ENCODE measurements around the gene OAS1.

OAS1 gene

DNA sequence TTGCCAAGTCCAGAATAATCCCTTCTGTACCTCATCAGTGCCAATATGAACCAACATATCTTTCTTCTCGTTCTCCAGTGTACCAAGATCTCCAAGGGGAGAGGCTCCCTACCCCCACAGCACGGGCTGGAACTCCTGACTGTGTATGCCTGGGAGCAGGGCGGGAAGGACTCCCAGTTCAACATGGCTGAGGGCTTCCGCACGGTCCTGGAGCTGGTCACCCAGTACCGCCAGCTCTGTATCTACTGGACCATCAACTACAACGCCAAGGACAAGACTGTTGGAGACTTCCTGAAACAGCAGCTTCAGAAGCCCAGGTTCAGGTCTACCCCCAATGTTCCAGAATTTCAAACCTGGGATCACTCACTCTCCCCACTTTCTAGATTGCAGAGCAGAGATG, 61.1 kb downstream of the OAS1 start:
- DNase-seq = no peak
